Measurements from ENCODE around the gene RABGAP1L. TPM values are rescaled to one million over a fixed set of nuclear protein-coding genes. Genes with fewer than 3 reads are reported as not detected.

RABGAP1L gene
- total RNA-seq, 2 donors from 2014 or later, result 37.9 to 59.8 TPM

GRCh38 chr1:174397261-174397660 lies 237.9 kb downstream of the RABGAP1L start:
- DNase-seq (ENCODE audit: low spot score) (no peak), ATAC-seq (ENCODE audit: insufficient number of reproducible peaks, low FRiP score, low read depth) (no peak)
- Histone ChIP-seq H3K9me3 (no peaks in the 10 kb centered on the region), H3K4me1 (ENCODE audit: control insufficient read depth in 1 of 2, low read depth in 2 of 2) (no peaks in the 10 kb centered on the region), H3K36me3 (no peaks in the 10 kb centered on the region), H3K27me3 (replicated peaks; ENCODE audit: insufficient read depth) (no peaks in the 10 kb centered on the region), H3K4me3 (no peak overlapping the region), H3K27ac (no peak overlapping the region)
- TF ChIP-seq, protein P1, sequence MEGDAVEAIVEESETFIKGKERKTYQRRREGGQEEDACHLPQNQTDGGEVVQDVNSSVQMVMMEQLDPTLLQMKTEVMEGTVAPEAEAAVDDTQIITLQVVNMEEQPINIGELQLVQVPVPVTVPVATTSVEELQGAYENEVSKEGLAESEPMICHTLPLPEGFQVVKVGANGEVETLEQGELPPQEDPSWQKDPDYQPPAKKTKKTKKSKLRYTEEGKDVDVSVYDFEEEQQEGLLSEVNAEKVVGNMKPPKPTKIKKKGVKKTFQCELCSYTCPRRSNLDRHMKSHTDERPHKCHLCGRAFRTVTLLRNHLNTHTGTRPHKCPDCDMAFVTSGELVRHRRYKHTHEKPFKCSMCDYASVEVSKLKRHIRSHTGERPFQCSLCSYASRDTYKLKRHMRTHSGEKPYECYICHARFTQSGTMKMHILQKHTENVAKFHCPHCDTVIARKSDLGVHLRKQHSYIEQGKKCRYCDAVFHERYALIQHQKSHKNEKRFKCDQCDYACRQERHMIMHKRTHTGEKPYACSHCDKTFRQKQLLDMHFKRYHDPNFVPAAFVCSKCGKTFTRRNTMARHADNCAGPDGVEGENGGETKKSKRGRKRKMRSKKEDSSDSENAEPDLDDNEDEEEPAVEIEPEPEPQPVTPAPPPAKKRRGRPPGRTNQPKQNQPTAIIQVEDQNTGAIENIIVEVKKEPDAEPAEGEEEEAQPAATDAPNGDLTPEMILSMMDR (IDR thresholded peaks at IDR 0.05), result no peak

GRCh38 chr1:174398246-174398645 lies 238.9 kb downstream of the RABGAP1L start:
- H3K36me3 ChIP-seq, result no peaks in the 10 kb centered on the region
- H3K4me1 ChIP-seq (ENCODE audit: control insufficient read depth in 1 of 2, low read depth in 2 of 2), result no peaks in the 10 kb centered on the region
- no peaks in the 10 kb centered on the region for H3K27me3 ChIP-seq (replicated peaks; ENCODE audit: insufficient read depth)
- no peak overlapping the region for H3K4me3 ChIP-seq
- TF ChIP-seq, protein P1 (IDR thresholded peaks at IDR 0.05), result no peak
- no peaks in the 10 kb centered on the region for H3K9me3 ChIP-seq
- H3K27ac ChIP-seq, result no peak overlapping the region
- ATAC-seq (ENCODE audit: insufficient number of reproducible peaks, low FRiP score, low read depth) (no peak), DNase-seq (ENCODE audit: low spot score) (no peak)

GRCh38 chr1:174399211-174399610 lies 239.9 kb downstream of the RABGAP1L start:
- no peak overlapping the region for H3K4me3 ChIP-seq
- H3K27me3 ChIP-seq (replicated peaks; ENCODE audit: insufficient read depth), result no peaks in the 10 kb centered on the region
- ATAC-seq (ENCODE audit: insufficient number of reproducible peaks, low FRiP score, low read depth) (no peak), DNase-seq (ENCODE audit: low spot score) (no peak)
- H3K9me3 ChIP-seq, result no peaks in the 10 kb centered on the region
- H3K4me1 ChIP-seq (ENCODE audit: control insufficient read depth in 1 of 2, low read depth in 2 of 2), result no peaks in the 10 kb centered on the region
- TF ChIP-seq, protein P1 (IDR thresholded peaks at IDR 0.05), result no peak
- H3K36me3 ChIP-seq, result no peaks in the 10 kb centered on the region
- no peak overlapping the region for H3K27ac ChIP-seq

- no peak overlapping the region for H3K4me3 ChIP-seq
- H3K4me1 ChIP-seq (ENCODE audit: control insufficient read depth in 1 of 2, low read depth in 2 of 2), result no peaks in the 10 kb centered on the region
- no peak for DNase-seq (ENCODE audit: low spot score)
- no peaks in the 10 kb centered on the region for H3K9me3 ChIP-seq
- no peaks in the 10 kb centered on the region for H3K36me3 ChIP-seq
- no peaks in the 10 kb centered on the region for H3K27me3 ChIP-seq (replicated peaks; ENCODE audit: insufficient read depth)
- no peak for ATAC-seq (ENCODE audit: insufficient number of reproducible peaks, low FRiP score, low read depth)
- TF ChIP-seq, protein P1 (IDR thresholded peaks at IDR 0.05), result no peak
- no peak overlapping the region for H3K27ac ChIP-seq
These were observed 241.8 kb downstream of the RABGAP1L start for GRCh38 chr1:174401075-174401474.

- no peaks in the 10 kb centered on the region for H3K36me3 ChIP-seq
- DNase-seq (ENCODE audit: low spot score) (no peak), ATAC-seq (ENCODE audit: insufficient number of reproducible peaks, low FRiP score, low read depth) (no peak)
- no peaks in the 10 kb centered on the region for H3K27me3 ChIP-seq (replicated peaks; ENCODE audit: insufficient read depth)
- H3K27ac ChIP-seq, result no peak overlapping the region
- no peaks in the 10 kb centered on the region for H3K9me3 ChIP-seq
- H3K4me3 ChIP-seq, result no peak overlapping the region
- H3K4me1 ChIP-seq (ENCODE audit: control insufficient read depth in 1 of 2, low read depth in 2 of 2), result no peaks in the 10 kb centered on the region
- TF ChIP-seq, protein P1 (IDR thresholded peaks at IDR 0.05), result no peak
These were observed 245.9 kb downstream of the RABGAP1L start for GRCh38 chr1:174405219-174405618.

Measured in thoracic aorta (tissue), 2 donors.